Erythroblast (primary cell): Measurements from ENCODE around the gene FRYL.

Experiments
- GATA1 ChIP-seq: IDR thresholded peaks from 2 replicates; pipeline ENCODE4 v1.6.1; 2011; ENCODE audit warnings: low read depth, mild to moderate bottlenecking, control low read depth, low read length, moderate library complexity
- POLR2A ChIP-seq: IDR thresholded peaks from 2 replicates; pipeline ENCODE4 v1.6.1; 2011; ENCODE audit warnings: mild to moderate bottlenecking, low read length

- TF ChIP-seq POLR2A (no peak), GATA1 (no peak)
Measured at GRCh38 chr4:48478273-48478672, 301.8 kb downstream of the FRYL start.
